HG03064 (cell line): ENCODE measurements around the gene BBOX1.
"Not testable (repeated sequence)": the region's sequence is repeated elsewhere in the genome, so short reads cannot be mapped to it uniquely, and the experiment has no call there.

Experiments
- ATAC-seq: cut with Tn5 transposase; IDR thresholded peaks from one replicate; pipeline ENCODE4 v1.9.1; 2021; ENCODE audit warnings: low read depth; ENCODE audit not compliant: unreplicated experiment

BBOX1 gene

DNA sequence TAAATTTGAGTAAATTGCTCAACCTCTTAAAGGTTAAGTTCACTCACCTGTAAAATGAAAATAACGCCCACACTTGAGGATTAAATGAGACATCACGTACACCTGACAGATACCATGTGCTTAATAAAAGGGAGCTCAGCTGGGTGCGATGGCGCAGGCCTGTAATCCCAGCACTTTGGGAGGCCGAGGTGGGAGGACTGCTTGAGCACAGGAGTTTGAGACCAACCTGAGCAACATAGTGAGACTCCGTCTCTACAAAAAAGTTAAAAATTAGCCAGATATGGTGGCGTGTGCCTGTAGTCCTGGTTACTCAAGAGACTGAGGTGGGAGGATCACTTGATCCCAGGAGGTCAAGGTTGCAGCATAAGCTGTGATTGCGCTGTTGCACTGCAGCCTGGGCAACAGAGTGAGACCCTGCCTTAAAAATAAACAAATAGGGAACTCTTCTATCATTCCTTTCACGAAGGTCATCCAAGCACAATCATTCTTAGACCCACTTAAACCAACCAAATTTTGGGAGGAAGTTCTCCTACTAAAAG, 134.1 kb downstream of the BBOX1 start:
- ATAC-seq, result no peak

DNA sequence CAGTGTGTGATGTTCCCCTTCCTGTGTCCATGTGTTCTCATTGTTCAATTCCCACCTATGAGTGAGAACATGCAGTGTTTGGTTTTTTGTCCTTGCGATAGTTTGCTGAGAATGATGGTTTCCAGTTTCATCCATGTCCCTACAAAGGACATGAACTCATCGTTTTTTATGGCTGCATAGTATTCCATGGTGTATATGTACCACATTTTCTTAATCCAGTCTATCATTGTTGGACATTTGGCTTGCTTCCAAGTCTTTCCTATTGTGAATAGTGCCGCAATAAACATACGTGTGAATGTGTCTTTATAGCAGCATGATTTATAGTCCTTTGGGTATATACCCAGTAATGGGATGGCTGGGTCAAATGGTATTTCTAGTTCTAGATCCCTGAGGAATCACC, 134.9 kb downstream of the BBOX1 start:
- not testable (repeated sequence) for ATAC-seq
